Nasal cavity respiratory epithelium epithelial cell of viscerocranial mucosa (primary cell): ENCODE results near the gene SLC12A4. TPM values are rescaled to one million over a fixed set of nuclear protein-coding genes. Genes with fewer than 3 reads are reported as not detected.

ENCODE experiments used
- total RNA-seq: library from RNA; depleted of rRNA; stranded (reverse); fragments of >200 nt; gene quantifications from 2 replicates; pipeline ENCODE4 v1.2.3, GENCODE V29; 2014

SLC12A4 gene
- total RNA-seq = 31.1 and 41.5 TPM in 2 replicates

GRCh38 chr16:67968400-67969253, at the start of gene SLC12A4:
SLC12A4 (minus strand) TSS chr16:67968637; CDS start chr16:67968553, 84 bp downstream.

DNA sequence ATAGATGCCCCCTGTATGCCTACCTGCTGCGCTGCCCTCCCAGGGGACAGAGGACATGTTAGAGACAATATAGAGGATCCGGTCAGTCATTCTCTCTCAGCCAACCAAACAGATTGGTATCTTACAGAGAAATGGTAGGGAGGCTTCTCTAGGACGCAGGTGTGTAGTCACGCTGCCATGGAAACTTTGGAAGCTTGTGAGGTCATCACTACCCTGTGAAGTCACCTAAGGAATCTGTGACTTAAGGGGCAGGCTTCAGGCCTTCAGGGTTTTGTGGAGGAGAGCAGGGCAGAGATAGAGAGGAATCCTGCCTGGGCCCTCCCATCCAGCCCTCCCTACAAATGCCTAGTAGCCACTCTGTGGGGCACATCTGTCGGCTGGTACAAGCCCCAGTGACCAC, 47.2 kb upstream of the SLC12A4 start, which contains the start of gene DPEP2NB:
Gene DPEP2NB, minus strand, starts transcription at position 231 of the 400 bp plus-strand sequence. Its CDS starts 141 bp downstream, at position 90.

GRCh38 chr16:67998779-67999688, 30.6 kb upstream of the SLC12A4 start, which contains the start of gene DPEP2:
DPEP2 (minus strand) TSS chr16:67999484; CDS start chr16:67993212, 6,272 bp downstream.

GRCh38 chr16:67979955-67980678, 11.7 kb upstream of the SLC12A4 start, which contains the start of gene DPEP3:
DPEP3 (minus strand) TSS chr16:67980499; CDS start chr16:67980380, 119 bp downstream.

GRCh38 chr16:67943619-67944504, 24.6 kb downstream of the SLC12A4 start, which contains the start of gene LCAT:
LCAT (minus strand) TSS chr16:67944120; CDS start chr16:67944101, 19 bp downstream.

GRCh38 chr16:67936124-67936879, 32.1 kb downstream of the SLC12A4 start, which contains the start of gene PSMB10:
PSMB10 (minus strand) TSS chr16:67936850; CDS start chr16:67936749, 101 bp downstream.

GRCh38 chr16:67931712-67932461, 36.5 kb downstream of the SLC12A4 start, which contains the start of gene CTRL:
CTRL (minus strand) TSS chr16:67931862; CDS start chr16:67931852, 10 bp downstream.

Other genes starting within 250 kb of the SLC12A4 start
- 15.4 and 23.6 TPM in 2 replicates for gene GFOD2, start 249.3 kb downstream of the SLC12A4 start, total RNA-seq
- 3.8 and 9.8 TPM in 2 replicates for gene RANBP10, start 162.1 kb downstream of the SLC12A4 start, total RNA-seq
- 0.50 TPM in 1 of 2 replicates, not detected in the other for gene TSNAXIP1, start 161.7 kb downstream of the SLC12A4 start, total RNA-seq
- gene THAP11, start 126.3 kb downstream of the SLC12A4 start, total RNA-seq = 29.0 and 34.7 TPM in 2 replicates
- 140 and 141 TPM in 2 replicates for gene NUTF2, start 121.7 kb downstream of the SLC12A4 start, total RNA-seq
- gene CENPT, start 120.9 kb downstream of the SLC12A4 start, total RNA-seq = 10.3 and 16.2 TPM in 2 replicates
- gene EDC4, start 95.6 kb downstream of the SLC12A4 start, total RNA-seq = 36.6 and 71.5 TPM in 2 replicates
- 0.21 and 0.34 TPM in 2 replicates for gene NRN1L, start 83.8 kb downstream of the SLC12A4 start, total RNA-seq
- gene PSKH1, start 75.4 kb downstream of the SLC12A4 start, total RNA-seq = 9.6 and 28.2 TPM in 2 replicates
- 0.21 and 0.34 TPM in 2 replicates for gene CTRL, start 36.8 kb downstream of the SLC12A4 start, total RNA-seq
- gene PSMB10, start 31.8 kb downstream of the SLC12A4 start, total RNA-seq = 16.1 and 16.8 TPM in 2 replicates
- 1.7 and 4.6 TPM in 2 replicates for gene LCAT, start 24.5 kb downstream of the SLC12A4 start, total RNA-seq
- not detected in 2 replicates for gene DPEP3, start 11.9 kb upstream of the SLC12A4 start, total RNA-seq
- not detected in 2 replicates for gene DPEP2, start 30.8 kb upstream of the SLC12A4 start, total RNA-seq
- not detected in 2 replicates for gene DPEP2NB, start 47.3 kb upstream of the SLC12A4 start, total RNA-seq
- gene DDX28, start 54.6 kb upstream of the SLC12A4 start, total RNA-seq = 13.2 and 18.1 TPM in 2 replicates
- 23.3 and 24.6 TPM in 2 replicates for gene DUS2, start 54.6 kb upstream of the SLC12A4 start, total RNA-seq
- 11.6 and 16.2 TPM in 2 replicates for gene NFATC3, start 116.7 kb upstream of the SLC12A4 start, total RNA-seq